Lower leg skin (tissue), 3 donors: ENCODE measurements around the gene ARHGAP25.

Experiments
- CTCF ChIP-seq, 3 donors: fragments of 450-650 bp; IDR thresholded peaks; one replicate each; pipeline ENCODE4 v1.5.1; 2016; ENCODE audit warnings: antibody characterized with exemption in 3 of 3, mild to moderate bottlenecking in 3 of 3, moderate library complexity in 2 of 3
- POLR2A ChIP-seq, 2 donors: fragments of 450-650 bp; IDR thresholded peaks; one replicate each; pipeline ENCODE4 v1.6.1; 2016 to 2017; ENCODE audit warnings: antibody characterized with exemption in 2 of 2, mild to moderate bottlenecking in 1 of 2, moderate library complexity in 1 of 2

- no peak for TF ChIP-seq CTCF (IDR thresholded peaks at IDR 0.05)
- TF ChIP-seq POLR2A (IDR thresholded peaks at IDR 0.05), result no peak
These were observed 12.8 kb downstream of the ARHGAP25 start for GRCh38 chr2:68747413-68747812.
